ENCODE measurements around the gene FUT3. TPM values are rescaled to one million over a fixed set of nuclear protein-coding genes. Genes with fewer than 3 reads are reported as not detected.

Gene FUT3
- total RNA-seq, 1 experiment from 2014 or later, result not detected

DNA sequence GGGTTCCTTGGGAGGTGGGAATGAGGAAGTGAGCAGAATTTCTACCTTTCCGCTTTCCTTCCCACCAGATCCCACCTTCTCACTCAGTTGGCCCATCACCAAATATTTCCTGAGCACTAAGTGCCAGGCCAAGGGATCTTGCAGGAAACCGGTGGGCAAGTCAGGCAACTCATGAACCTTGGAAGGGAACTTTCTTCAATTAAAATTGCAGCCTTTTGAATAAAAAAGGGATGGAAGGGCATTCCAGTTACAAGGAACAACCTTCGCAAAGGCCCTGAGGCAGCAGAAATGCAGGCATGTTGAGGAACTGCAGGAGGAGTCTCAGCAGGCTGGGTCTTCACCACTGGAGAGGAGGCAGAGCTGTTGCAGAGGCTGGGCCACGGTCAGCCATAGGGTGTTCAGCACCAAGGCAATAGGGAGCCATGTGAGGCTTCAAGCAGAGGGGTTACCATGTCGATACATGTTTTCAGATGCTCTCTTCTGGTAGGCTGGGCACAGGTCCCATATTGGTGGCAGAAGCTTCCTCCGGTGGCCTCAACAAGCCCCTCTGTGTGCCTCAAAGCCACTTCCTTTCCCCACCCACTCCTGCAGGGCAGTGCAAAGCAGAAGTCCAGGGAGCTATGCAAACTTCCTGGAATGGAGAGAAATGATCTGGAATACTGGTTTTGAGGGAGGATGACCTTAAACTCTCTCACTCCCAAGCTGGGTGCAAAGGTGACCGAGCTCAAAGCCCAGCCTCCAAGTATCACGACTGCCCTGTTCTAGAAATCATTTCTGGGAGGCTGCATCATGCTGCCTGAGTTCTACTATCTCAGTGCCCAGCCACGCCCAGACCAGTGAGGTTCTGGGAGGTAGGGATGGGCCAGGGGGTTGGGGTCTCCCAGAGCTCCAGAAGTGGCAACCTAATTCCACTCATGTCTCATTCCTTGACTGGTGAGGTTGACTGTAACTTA lies 11.9 kb downstream of the FUT3 start, which contains the start of gene FUT6:
FUT6 (minus strand) TSS at position 638 of the 953 bp plus-strand sequence. CDS start 7,135 bp downstream, outside the sequence.
- H4K91ac ChIP-seq (ENCODE audit: insufficient read length, low read depth, low read length), result no peak within 1 kb of the TSS

More for the DNA sequence above, 11.9 kb downstream of the FUT3 start, which contains the start of gene FUT6:
- no peaks in the 10 kb centered on the region for H3K27me3 ChIP-seq (ENCODE audit: insufficient read depth, low read length)
- no peaks in the 10 kb centered on the region for H3K79me1 ChIP-seq (ENCODE audit: insufficient read depth, low read depth, low read length, poor library complexity, severe bottlenecking)
- H3K27ac ChIP-seq (ENCODE audit: insufficient read length, low read depth, low read length), result no peak within 1 kb of the TSS
- H3K9me3 ChIP-seq (ENCODE audit: control insufficient read depth, low read depth, low read length), result no peaks in the 10 kb centered on the region
- H2AK5ac ChIP-seq (ENCODE audit: insufficient read length, low read length), result no peak within 1 kb of the TSS
- H3K18ac ChIP-seq (ENCODE audit: insufficient read length, low read depth, low read length), result no peak within 1 kb of the TSS
- no peak within 1 kb of the TSS for H3T11ph ChIP-seq (ENCODE audit: low read length)
- WGBS (ENCODE audit: extremely low coverage, insufficient read length, low lambda C conversion rate), result no CpG with 5 or more reads among the region's 9 CpGs
- no peak within 1 kb of the TSS for H3K14ac ChIP-seq (ENCODE audit: insufficient read depth, low read length)
- peaks cover 24% of the 10 kb centered on the region for H3K27me3 Mint-ChIP-seq (ENCODE audit: low read depth)
- TF ChIP-seq, protein P1, sequence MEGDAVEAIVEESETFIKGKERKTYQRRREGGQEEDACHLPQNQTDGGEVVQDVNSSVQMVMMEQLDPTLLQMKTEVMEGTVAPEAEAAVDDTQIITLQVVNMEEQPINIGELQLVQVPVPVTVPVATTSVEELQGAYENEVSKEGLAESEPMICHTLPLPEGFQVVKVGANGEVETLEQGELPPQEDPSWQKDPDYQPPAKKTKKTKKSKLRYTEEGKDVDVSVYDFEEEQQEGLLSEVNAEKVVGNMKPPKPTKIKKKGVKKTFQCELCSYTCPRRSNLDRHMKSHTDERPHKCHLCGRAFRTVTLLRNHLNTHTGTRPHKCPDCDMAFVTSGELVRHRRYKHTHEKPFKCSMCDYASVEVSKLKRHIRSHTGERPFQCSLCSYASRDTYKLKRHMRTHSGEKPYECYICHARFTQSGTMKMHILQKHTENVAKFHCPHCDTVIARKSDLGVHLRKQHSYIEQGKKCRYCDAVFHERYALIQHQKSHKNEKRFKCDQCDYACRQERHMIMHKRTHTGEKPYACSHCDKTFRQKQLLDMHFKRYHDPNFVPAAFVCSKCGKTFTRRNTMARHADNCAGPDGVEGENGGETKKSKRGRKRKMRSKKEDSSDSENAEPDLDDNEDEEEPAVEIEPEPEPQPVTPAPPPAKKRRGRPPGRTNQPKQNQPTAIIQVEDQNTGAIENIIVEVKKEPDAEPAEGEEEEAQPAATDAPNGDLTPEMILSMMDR (conservative IDR thresholded peaks at IDR 0.05), result no peak
- H4K8ac ChIP-seq (replicated peaks; ENCODE audit: insufficient read length, low read depth, low read length), result no peak within 1 kb of the TSS
- no peak within 1 kb of the TSS for H3K4me2 ChIP-seq (ENCODE audit: insufficient read depth, insufficient read length, low read length)
- H3K56ac ChIP-seq (ENCODE audit: insufficient read length, low read depth, low read length), result no peak within 1 kb of the TSS
- H2BK20ac ChIP-seq (ENCODE audit: low read depth, low read length, poor library complexity, severe bottlenecking), result no peak within 1 kb of the TSS
- H3K23ac ChIP-seq (ENCODE audit: insufficient read length, low read depth, low read length), result no peak within 1 kb of the TSS
- no peaks in the 10 kb centered on the region for H3K23me2 ChIP-seq (ENCODE audit: insufficient read length, low read depth, low read length, poor library complexity, severe bottlenecking)
- no peak within 1 kb of the TSS for H3K4me3 Mint-ChIP-seq
- H4K20me1 ChIP-seq (ENCODE audit: control insufficient read depth, insufficient read depth, insufficient read length), result no peaks in the 10 kb centered on the region
- no peaks in the 10 kb centered on the region; a peak in 2 of 5 replicates for H3K9me3 Mint-ChIP-seq
- H3K27ac Mint-ChIP-seq, result no peak within 1 kb of the TSS; a peak in 1 of 7 replicates
- H2AFZ ChIP-seq (ENCODE audit: low read length), result no peak within 1 kb of the TSS
- H3K4ac ChIP-seq (ENCODE audit: low read depth, low read length), result no peak within 1 kb of the TSS
- no peak within 1 kb of the TSS for H2BK15ac ChIP-seq (ENCODE audit: low read depth, low read length)
- H3K79me2 ChIP-seq (ENCODE audit: insufficient read depth, low read length), result no peaks in the 10 kb centered on the region
- H2BK12ac ChIP-seq (ENCODE audit: insufficient read length, low read depth, low read length), result no peak within 1 kb of the TSS
- no peaks in the 10 kb centered on the region for H3K4me1 Mint-ChIP-seq
- no peak within 1 kb of the TSS for H2BK120ac ChIP-seq (ENCODE audit: low read depth, low read length, poor library complexity, severe bottlenecking)
- H4K5ac ChIP-seq (ENCODE audit: insufficient read length, low read depth, low read length), result no peak within 1 kb of the TSS
- H3K4me1 ChIP-seq (ENCODE audit: insufficient read depth, low read length), result no peaks in the 10 kb centered on the region
- no peaks in the 10 kb centered on the region for H3K36me3 Mint-ChIP-seq (ENCODE audit: insufficient read depth in 1 of 3, low read depth in 3 of 3)
- no peak for DNase-seq
- no peak within 1 kb of the TSS for H2BK5ac ChIP-seq (ENCODE audit: insufficient read length, low read length)
- no peak within 1 kb of the TSS for H3K9ac ChIP-seq (ENCODE audit: extremely low read depth, insufficient read length, low read length)

Measured in H9 (cell line).